GM12878 (cell line): ENCODE measurements around the gene TMPRSS2. TPM values are rescaled to one million over a fixed set of nuclear protein-coding genes. Genes with fewer than 3 reads are reported as not detected.

Experiments used
- ATAC-seq: fragments of 200-7000 bp; cut with Tn5 transposase; 3 replicates; pipeline ENCODE4 v1.9.1; 2020; ENCODE audit warnings: mild to moderate bottlenecking, moderate library complexity
- BruUV-seq: library from RNA; stranded (reverse); fragments of 400-500 nt; replicated peaks from 2 replicates; lab custom pipeline; 2021; lab: Mats Ljungman, UMichigan
- CTCF ChIA-PET: fragments of 300-600 bp; sonication (Branson Sonifier 250); formaldehyde crosslinking; extraction: SDS; loops from one replicate; lab custom pipeline; 2021; ENCODE audit warnings: inconsistent platforms; lab: Yijun Ruan, JAX
- POLR2A ChIA-PET: fragments of 350-600 bp; formaldehyde crosslinking; extraction: SDS; loops from one replicate; lab custom pipeline; 2021; ENCODE audit warnings: inconsistent platforms; lab: Charles Lee
- RAD21 ChIA-PET: fragments of 300-600 bp; sonication (Branson Sonifier 250); formaldehyde crosslinking; loops from one replicate; lab custom pipeline; 2023; ENCODE audit warnings: antibody characterized with exemption; ENCODE audit not compliant: unreplicated experiment; lab: Charles Lee
- SMC1A ChIA-PET: fragments of 300-600 bp; sonication (Branson Sonifier 250); formaldehyde crosslinking; loops from one replicate; lab custom pipeline; 2023; ENCODE audit not compliant: unreplicated experiment, uncharacterized antibody; lab: Charles Lee
- DNase-seq: peaks from one replicate; pipeline ENCODE4 v3.0.0-alpha.2; 2011; ENCODE audit warnings: low read depth, low spot score
- FAIRE-seq: peaks from 3 replicates; lab custom pipeline; 2011; peaks lifted over from hg19 to GRCh38; lab: Jason Lieb, UNC
- H2AFZ ChIP-seq: 2 replicates; pipeline ENCODE4 v1.6.0; 2011; ENCODE audit warnings: low read depth, low read length, control low read depth; ENCODE audit not compliant: control insufficient read depth
- H3K27ac ChIP-seq: 2 replicates; pipeline ENCODE4 v1.5.1; 2011; ENCODE audit warnings: control low read depth; ENCODE audit not compliant: control insufficient read depth, insufficient read depth
- H3K27me3 ChIP-seq, 2 experiments: replicated peaks in 1 of 2; 2 replicates each; pipeline versions ENCODE4 v1.6.0 to v1.6.1; 2011; ENCODE audit warnings: low read length in 1 of 2; ENCODE audit not compliant: control insufficient read depth in 2 of 2, insufficient read depth in 2 of 2
- H3K36me3 ChIP-seq, 2 experiments: 2 replicates each; pipeline ENCODE4 v1.5.1; 2011; ENCODE audit warnings: low read length in 1 of 2; ENCODE audit not compliant: control insufficient read depth in 2 of 2, insufficient read depth in 2 of 2
- H3K4me1 ChIP-seq: 2 replicates; pipeline ENCODE4 v1.6.1; 2011; ENCODE audit warnings: mild to moderate bottlenecking, low read length, moderate library complexity, mixed read lengths; ENCODE audit not compliant: control insufficient read depth, insufficient read depth
- H3K4me2 ChIP-seq: 2 replicates; pipeline ENCODE4 v1.6.0; 2011; ENCODE audit warnings: control low read depth; ENCODE audit not compliant: control insufficient read depth, insufficient read depth
- H3K4me3 ChIP-seq: fragments of 200-600 bp; sonication (generic); 2 replicates; pipeline ENCODE4 v1.5.1; 2016
- H3K79me2 ChIP-seq: 2 replicates; pipeline ENCODE4 v1.6.0; 2011; ENCODE audit warnings: low read length; ENCODE audit not compliant: control insufficient read depth, insufficient read depth
- H3K9ac ChIP-seq: 2 replicates; pipeline ENCODE4 v1.8.0; 2011; ENCODE audit warnings: low read length, control low read depth, mixed read lengths; ENCODE audit not compliant: control insufficient read depth, insufficient read depth
- H3K9me3 ChIP-seq: replicated peaks from 3 replicates; pipeline ENCODE4 v1.5.1; 2011; ENCODE audit warnings: mild to moderate bottlenecking, low read length; ENCODE audit not compliant: control insufficient read depth, insufficient read depth
- H4K20me1 ChIP-seq: 2 replicates; pipeline ENCODE4 v1.6.0; 2011; ENCODE audit not compliant: control insufficient read depth, insufficient read depth
- IRF3 ChIP-seq: fragments of 450-650 bp; IDR thresholded peaks from 2 replicates; pipeline ENCODE4 v1.6.1; 2014; ENCODE audit warnings: mild to moderate bottlenecking
- MEF2B ChIP-seq: fragments of 450-650 bp; IDR thresholded peaks from 2 replicates; pipeline ENCODE4 v1.6.1; 2018; ENCODE audit warnings: mild to moderate bottlenecking, moderate library complexity; ENCODE audit not compliant: partially characterized antibody, poor library complexity, severe bottlenecking
- YY1 ChIP-seq: IDR thresholded peaks from 2 replicates; pipeline ENCODE4 v1.6.1; 2011; ENCODE audit warnings: low read depth, mild to moderate bottlenecking, low read length
- ZNF217 ChIP-seq: fragments of 450-650 bp; IDR thresholded peaks from 2 replicates; pipeline ENCODE4 v1.6.1; 2017; ENCODE audit warnings: antibody characterized with exemption, mild to moderate bottlenecking
- ZNF687 ChIP-seq: fragments of 450-650 bp; IDR thresholded peaks from 2 replicates; pipeline ENCODE4 v1.6.1; 2017; ENCODE audit warnings: mild to moderate bottlenecking, moderate library complexity
- WGBS: methylation state at CpG from one replicate; pipeline ENCODE4 v1.1.6; 2016; ENCODE audit warnings: low lambda C conversion rate; ENCODE audit not compliant: insufficient replicate concordance, insufficient coverage; ENCODE audit errors: missing lambda C conversion rate; 5-methylcytosine and 5-hydroxymethylcytosine counted together
- in situ Hi-C: fragments of 300-500 bp; cut with MboI; formaldehyde crosslinking; loops from 9 replicates; pipeline ENCODE4 v1.14.3; 2018; ENCODE audit warnings: mixed read lengths
- intact Hi-C: fragments of 100-400 bp; cut with micrococcal nuclease; formaldehyde crosslinking; loops from one replicate; pipeline ENCODE4 v1.14.2; 2022; ENCODE audit not compliant: unreplicated experiment
- polyA plus RNA-seq, 11 experiments: library from polyadenylated mRNA; depleted of rRNA in 4 of 11; unstranded in 6 of 11; stranded (reverse) in 5 of 11; fragments of >200 nt; fragmentation: Nextera tagmentation in 4 of 11; fragmentation: Illumina TruSeq in 1 of 11; extraction: Ambion mirVana in 4 of 11; extraction: Trizol in 1 of 11; gene quantifications; 1 replicate in 1 of 11; 2 replicates in 10 of 11; pipeline versions ENCODE4 v1.2.1 to v1.2.3, GENCODE V29; 2011 to 2016; ENCODE audit warnings: inconsistent platforms in 2 of 11, missing spikeins in 2 of 11, low read depth in 1 of 11
- total RNA-seq, 4 experiments: library from RNA; depleted of rRNA in 3 of 4; stranded (reverse); fragments of >200 nt in 3 of 4; fragmentation: Illumina TruSeq in 1 of 4; extraction: Trizol in 1 of 4; gene quantifications; 2 replicates each; pipeline versions ENCODE4 v1.2.1 to v1.2.3, GENCODE V29; 2013 to 2021

TMPRSS2 gene
- total and polyA plus RNA-seq, 10 of the 15 experiments (the other 5 are each of a cell fraction or from before 2014, with no cell fraction given) = 0.19 to 0.26 TPM; not detected in 8

GRCh38 chr21:41523175-41523574 lies 15.2 kb upstream of the TMPRSS2 start:
- H3K9ac ChIP-seq = no peak overlapping the region
- ChIA-PET CTCF (no interaction called here), RAD21 (no interaction called here), POLR2A (no interaction called here), SMC1A (no interaction called here)
- WGBS = 41% methylated on average over 3 of the region's 3 CpGs
- H3K4me1 ChIP-seq = no peaks in the 10 kb centered on the region
- DNase-seq (no peak), FAIRE-seq (no peak), ATAC-seq (no peak)
- no peaks in the 10 kb centered on the region; a peak in 1 of 4 replicates for H3K27me3 ChIP-seq
- no peaks in the 10 kb centered on the region for H3K36me3 ChIP-seq
- no peaks in the 10 kb centered on the region for H3K79me2 ChIP-seq
- no peak overlapping the region for H3K4me3 ChIP-seq
- no peak overlapping the region for H2AFZ ChIP-seq
- BruUV-seq = no TSS peak
- H4K20me1 ChIP-seq = no peaks in the 10 kb centered on the region
- H3K4me2 ChIP-seq = no peak overlapping the region
- in situ Hi-C loops (no loop called here), intact Hi-C loops (no loop called here)
- H3K9me3 ChIP-seq = no peaks in the 10 kb centered on the region
- no peak overlapping the region for H3K27ac ChIP-seq
- no peak for TF ChIP-seq MEF2B
- TF ChIP-seq YY1 = peak; percentile 52; the same call in 1 of the 2 replicates

GRCh38 chr21:41521489-41522027 lies 13.6 kb upstream of the TMPRSS2 start:
- TF ChIP-seq ZNF217 (no peak), ZNF687 (no peak), IRF3 (no peak)
- Histone ChIP-seq H3K27me3 (no peaks in the 10 kb centered on the region), H3K9ac (no peak overlapping the region), H3K4me2 (no peak overlapping the region), H4K20me1 (no peaks in the 10 kb centered on the region), H3K27ac (no peak overlapping the region), H3K9me3 (no peaks in the 10 kb centered on the region), H3K79me2 (no peaks in the 10 kb centered on the region), H3K36me3 (no peaks in the 10 kb centered on the region), H2AFZ (no peak overlapping the region), H3K4me3 (no peak overlapping the region), H3K4me1 (no peaks in the 10 kb centered on the region)
- ChIA-PET RAD21 (interaction anchor here (1.0 to 1.2 kb wide), 2 partner anchors 109 to 239 kb away, joined by 3 read pairs; no protein-coding TSS in a partner anchor), SMC1A (no interaction called here), CTCF (no interaction called here), POLR2A (no interaction called here)
- 2% methylated on average over 4 of the region's 4 CpGs for WGBS
- no peak for ATAC-seq
- DNase-seq = no peak
- no peak for FAIRE-seq
- in situ Hi-C loops = no loop called here
- intact Hi-C loops = no loop called here
- no TSS peak for BruUV-seq
